Fibroblast of skin of left quadriceps (primary cell): ENCODE measurements around the gene CCDC71.
A peak's percentile ranks its signal among the peaks of the same experiment; 100 is the strongest.

ENCODE experiments used
- DNase-seq, 2 experiments: peaks; one replicate each; pipeline ENCODE4 v3.0.0-alpha.2; 2013; ENCODE audit warnings: low read depth in 2 of 2

CCDC71 gene

DNA sequence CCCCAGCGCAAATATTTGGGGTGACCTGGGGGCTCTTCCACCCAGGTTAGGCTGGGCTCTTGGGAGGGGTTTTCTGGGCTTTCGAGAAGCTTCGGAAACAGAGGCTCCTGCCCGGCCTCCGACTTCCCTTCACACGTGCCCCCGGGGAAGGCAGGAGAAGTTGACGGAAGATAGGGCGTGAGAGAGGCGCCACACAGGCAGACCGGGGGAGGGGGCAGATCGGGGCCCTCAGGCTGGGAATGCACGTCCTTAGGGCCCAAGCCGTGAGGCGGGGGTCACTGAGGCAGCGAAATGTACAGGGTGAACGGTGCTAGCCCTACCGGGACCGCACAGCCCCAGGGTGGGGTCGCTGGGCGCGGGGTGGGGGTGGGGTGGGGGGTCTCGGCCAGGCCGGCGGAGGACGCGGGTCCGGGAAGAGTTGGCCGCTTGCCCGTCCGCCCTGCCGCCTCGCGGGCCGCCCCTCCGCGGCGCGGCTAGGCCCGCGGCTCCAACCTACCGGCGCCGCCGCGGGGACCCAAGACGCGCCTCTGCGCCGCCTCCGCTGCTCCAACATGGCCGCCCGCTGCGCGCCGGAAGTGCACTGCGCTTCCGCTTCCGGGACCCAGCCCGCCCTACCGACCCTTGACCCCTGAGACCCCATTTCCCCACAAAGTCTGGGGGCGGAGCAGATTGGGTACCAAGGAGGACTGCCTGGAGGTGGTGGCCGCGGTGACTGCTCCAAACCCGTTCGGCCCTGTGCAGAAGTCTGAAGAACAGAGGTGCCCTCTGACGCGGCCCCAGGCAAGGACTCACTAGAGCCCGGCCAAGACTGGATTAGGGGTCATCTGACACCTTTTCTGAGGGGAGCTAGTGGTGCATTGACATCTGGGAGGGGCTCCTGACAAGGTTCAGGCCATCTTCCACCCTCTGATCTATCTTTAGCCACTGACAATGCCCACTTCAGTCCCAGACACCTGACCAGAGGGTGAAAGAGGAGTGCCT lies at the start of gene CCDC71:
Gene CCDC71, minus strand, starts transcription at position 561 of the 981 bp plus-strand sequence. CDS start 2,123 bp downstream, outside the sequence.
- DNase-seq = peak; percentile 40 to 42

DNA sequence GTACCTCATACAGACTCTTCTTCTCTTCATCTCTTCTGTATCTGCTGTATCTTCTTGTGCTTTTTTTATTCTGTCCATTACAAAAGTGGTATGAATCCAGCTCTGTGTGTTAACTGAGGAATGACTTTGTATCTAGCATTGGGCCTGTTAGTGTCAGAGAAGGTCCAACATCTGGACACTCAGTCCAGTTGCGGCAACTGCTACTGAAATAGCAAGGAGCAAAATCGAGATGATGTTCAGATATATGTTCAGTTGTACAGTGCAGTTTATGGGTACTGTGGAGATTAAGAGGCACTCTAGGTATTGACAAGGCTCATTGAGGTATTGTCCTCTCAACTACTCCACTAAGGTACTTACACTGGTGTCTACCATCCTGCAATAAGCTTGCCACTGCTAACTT lies 47.9 kb upstream of the CCDC71 start:
- no peak for DNase-seq

DNA sequence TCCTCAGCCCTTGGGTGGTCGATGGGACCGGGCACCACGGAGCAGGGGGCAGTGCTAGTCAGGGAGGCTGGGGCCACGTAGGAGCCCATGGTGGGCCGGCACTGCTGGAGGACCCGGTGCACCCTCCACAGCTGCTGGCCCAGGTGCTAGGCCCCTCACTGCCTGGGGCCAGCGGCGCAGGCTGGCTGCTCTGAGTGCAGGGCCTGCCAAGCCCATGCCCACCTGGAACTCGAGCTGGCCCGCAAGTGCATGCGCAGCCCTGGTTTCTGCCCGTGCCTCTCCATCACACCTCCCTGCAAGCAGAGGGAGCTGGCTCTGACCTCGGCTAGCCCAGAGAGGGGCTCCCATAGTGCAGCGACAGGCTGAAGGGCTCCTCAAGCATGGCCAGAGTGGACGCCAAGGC lies 47.4 kb upstream of the CCDC71 start:
- no peak for DNase-seq

DNA sequence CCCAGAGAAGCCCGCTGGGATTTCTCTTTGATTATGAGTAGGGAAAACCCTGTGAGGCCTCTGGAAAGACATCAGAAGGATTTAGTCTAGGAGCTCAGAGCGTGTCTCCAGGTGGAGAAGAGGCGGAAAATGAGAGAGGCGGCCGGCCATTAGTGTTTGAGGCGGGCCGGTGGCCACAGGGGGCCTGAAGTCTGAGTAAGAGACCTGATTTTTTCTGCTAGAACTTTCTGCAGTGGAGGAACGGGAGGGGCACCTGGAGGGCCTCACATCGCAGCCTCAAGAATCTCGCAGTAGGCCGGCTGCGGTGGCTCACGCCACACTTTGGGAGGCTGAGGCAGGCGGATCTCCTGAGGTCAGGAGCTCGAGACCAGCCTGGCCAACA lies 33.8 kb upstream of the CCDC71 start:
- DNase-seq = no peak

DNA sequence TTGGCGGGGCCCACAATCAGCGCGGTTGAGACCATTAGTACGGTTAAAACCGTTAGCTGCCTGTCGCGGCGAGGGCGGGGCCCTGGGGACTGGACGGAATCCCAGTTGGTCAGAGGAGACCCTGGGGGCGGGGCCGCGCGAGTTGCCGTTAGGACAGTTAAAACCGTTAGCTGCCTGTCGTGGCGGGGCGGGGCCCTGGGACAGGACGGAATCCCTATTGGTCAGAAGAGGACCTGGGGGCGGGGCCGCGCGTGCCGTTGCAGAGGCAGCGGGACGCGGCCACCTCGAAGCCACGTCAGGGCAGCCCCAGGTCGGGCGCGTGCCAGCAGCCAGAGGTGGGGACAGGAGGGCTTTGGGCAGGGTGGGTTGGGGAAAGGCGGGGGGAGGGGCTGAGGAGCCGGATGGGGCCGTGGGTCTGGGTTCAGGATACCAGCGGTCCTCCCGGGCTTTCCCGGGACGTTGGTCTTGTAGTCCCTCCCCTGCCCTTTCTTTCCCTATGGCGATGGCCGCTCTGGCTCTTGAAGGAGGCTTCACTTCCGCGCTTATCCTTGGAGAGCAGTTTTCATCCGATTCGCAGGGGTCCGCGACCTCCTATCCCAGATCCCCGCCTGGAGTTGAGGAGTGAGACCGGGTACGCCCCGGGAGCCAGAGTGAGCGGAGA lies 33.2 kb upstream of the CCDC71 start:
- DNase-seq = peak; percentile 58 to 66

DNA sequence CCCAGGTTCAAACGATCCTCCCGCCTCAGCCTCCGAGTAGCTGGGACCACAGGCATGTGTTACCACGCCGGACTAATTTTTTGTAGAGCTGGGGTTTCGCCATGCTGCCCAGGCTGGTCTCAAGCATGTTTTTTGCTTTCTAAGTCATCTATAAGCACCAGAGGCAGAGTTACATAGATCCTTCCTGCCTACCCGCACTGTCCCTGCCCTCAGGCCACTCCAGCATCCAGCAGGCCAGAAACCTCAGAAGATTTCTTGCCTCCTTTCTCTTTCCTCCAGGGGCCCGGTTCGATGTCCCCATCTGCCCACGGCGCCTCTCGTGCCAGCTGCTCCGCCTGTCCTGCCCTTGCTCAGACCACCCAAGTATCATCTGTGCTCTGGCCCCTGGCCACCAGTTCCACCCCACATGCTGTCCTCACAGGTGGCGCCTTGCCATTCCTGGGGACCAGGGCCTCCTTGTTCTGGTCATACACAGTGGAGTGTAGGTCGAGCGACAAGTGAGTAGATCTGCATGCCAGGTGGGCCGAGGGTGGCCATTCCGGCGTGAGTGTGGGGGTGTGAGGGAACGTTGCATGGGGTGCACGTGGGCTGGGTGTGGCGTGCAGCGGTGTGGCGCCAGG lies 32.6 kb upstream of the CCDC71 start:
- DNase-seq = no peak

DNA sequence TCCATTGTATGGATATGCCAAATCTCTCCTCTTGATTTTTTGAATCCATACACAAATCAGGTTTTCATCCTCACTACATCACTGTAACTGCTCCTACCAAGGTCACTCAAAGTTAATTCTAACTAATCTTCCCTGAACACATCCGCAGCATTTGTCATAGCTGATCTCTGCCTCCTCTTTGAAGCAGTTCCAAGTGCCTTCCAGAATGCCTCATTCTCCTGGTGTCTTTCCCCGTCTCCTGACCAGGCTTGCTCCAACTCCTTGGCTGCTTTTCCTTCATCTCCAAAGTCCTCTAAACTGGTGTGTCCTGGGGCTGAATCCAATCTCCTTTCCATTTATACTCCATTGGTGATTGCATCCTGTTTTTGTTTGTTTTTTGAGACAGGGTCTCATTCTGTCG lies 32.0 kb upstream of the CCDC71 start:
- DNase-seq = no peak

DNA sequence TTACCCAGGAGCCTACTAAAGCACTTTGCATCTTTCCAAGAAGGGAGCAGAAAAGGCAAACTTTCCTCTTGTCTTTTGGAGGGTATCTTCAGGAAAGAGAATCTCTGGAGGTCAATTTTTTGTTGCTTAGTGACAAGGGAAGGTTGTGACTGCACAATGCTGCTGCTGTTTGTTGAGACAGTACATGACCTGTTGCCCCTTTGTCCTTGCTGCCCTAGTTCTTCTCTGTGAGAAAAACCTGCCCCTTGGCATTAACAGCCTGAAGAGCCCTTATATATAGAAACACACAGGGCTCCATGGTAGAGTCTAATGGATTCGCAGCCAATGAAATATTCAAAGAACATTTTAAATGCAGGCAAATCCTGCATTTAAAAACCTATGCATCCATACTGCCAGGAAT lies 25.6 kb upstream of the CCDC71 start:
- no peak for DNase-seq

DNA sequence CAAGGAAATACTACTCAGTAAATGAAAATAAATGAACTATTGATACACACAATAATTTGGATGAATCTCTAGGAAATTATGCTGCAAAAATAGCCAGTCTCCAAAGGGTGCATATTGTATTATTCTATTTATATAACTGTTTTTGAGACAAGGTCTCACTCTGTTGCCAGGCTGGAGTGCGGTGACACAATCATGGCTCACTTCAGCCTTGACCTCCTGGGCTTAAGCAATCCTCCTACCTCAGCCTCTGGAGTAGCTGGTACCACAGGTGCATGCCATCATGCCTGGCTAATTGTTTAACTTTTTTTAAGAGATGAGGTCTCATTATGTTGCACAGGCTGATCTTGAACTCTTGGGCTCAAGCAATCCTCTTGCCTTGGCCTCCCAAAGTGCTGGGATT lies 17.7 kb upstream of the CCDC71 start:
- DNase-seq = no peak

DNA sequence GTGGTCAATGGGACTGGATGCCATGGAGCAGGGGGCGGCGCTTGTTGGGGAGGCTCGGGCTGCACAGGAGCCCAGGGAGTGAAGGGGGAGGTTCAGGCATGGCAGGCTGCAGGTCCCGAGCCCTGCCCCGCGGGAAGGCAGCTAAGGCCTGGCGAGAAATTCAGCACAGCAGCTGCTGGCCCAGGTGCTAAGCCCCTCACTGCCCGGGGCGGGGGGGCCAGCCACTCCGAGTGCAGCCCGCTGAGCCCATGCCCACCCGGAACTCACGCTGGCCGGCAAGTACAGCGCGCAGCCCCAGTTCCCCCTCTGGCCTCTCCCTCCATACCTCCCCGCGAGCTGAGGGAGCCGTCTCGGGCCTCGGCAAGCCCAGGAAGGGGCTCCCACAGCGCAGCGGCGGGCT lies 16.6 kb upstream of the CCDC71 start:
- DNase-seq = no peak

DNA sequence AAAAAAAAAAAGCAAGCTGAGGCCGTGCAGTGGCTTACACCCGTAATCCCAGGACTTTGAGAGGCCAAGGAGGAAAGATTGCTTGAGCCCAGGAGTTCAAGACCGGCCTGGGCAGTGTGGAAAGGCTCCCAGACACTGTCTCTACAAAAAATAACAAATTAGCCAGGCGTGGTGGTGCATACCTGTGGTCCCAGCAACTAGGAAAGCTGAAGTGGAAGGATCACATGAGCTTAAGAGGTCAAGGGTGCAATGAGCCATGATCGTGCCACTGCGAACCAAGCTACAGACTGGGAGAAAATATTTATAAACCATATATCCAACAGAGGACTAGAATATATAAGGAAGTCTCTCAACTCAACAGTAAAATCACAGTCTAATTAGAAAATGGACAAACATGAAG lies 15.2 kb upstream of the CCDC71 start:
- DNase-seq = no peak

DNA sequence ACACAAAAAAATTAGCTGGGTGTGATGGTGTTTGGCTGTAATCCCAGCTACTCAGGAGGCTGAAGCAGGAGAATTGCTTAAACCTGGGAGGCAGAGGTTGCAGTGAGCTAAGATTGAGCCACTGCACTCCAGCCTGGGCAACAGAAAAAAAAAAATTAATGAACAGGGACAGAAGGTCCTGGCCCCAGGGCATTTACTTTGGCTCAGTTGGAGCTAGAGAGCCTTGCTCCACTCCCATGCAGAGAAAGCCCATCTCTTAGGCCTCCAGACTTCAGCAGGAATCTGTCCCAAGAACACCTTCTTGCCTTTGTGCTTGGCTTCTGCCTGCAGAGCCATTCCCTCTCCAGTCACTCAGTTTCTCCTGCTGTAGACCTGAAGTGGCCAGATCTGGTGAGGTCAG lies 14.0 kb upstream of the CCDC71 start:
- DNase-seq = no peak

DNA sequence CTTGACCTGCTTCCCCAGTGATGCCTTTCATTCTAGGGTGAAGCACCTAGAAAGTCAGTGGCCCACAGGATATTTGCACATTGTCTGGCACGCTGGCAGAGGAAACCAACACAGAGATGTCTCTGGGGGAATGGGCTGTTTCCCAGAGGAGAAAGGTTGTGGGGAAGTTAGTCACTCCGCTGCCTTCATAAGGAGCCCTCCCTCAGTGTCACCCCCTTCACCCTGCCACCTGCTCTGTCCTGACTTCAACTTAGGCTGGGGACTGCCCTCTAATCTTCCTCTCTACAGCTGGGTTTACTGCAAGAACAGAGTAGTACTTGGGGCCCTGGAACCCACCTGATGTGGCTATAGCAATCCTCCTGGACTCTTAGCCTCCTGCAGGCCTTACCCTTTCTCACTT lies 10.9 kb upstream of the CCDC71 start:
- DNase-seq = no peak

DNA sequence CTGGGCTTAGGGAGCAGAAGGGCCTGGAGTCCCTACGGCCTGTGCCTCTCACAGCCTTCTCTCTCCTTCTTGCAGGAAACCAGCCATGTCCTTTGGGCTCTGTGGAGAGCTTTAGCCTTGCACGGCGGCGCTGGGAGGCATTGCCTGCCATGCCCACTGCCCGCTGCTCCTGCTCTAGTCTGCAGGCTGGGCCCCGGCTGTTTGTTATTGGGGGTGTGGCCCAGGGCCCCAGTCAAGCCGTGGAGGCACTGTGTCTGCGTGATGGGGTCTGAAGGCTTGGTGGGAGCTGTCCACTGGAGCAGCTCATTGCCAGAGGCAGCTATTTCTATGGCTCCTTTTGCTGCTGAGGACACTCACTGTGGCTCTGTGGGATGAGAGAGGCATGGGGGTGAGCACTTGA lies 9.4 kb upstream of the CCDC71 start:
- DNase-seq = no peak

DNA sequence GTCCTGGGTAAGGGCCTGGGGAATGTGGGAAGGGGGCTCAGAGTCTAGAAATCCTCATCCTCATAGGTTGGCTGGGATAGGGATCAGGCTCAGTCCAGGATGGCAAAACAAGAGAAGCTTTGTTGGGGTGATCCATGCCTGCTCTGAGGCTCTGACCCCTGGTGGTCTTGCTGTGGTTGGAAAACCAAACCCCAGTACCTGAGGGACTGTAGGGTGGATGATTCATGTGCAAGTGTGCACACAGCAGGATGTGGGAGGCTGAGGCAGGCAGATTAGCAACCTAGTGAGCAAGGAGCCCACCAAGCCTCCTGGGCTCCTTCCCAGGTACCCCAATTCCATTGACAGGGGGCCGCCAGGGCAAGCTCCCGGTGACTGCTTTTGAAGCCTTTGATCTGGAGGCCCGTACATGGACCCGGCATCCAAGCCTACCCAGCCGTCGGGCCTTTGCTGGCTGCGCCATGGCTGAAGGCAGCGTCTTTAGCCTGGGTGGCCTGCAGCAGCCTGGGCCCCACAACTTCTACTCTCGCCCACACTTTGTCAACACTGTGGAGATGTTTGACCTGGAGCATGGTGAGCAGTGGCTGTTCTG lies 8.4 kb upstream of the CCDC71 start:
- DNase-seq = no peak

DNA sequence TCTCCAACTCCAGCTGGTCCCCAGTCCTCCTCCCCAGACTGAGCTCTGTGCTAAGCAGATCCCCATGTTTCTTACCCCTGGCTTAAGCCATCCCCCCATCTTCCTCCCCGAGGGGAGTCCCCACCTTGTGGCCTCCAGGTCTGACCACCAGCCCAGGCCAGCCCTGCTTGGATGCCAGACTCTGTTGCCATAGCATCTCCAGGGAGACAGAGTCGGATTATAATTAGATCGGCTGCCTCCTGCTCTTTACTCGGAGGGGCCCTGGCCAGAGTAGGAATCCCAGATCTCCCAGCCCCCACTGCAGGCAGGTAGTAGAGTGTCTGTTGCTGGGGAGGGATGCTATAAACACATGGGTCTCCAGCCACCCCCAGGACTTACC lies 7.7 kb upstream of the CCDC71 start:
- DNase-seq = no peak

DNA sequence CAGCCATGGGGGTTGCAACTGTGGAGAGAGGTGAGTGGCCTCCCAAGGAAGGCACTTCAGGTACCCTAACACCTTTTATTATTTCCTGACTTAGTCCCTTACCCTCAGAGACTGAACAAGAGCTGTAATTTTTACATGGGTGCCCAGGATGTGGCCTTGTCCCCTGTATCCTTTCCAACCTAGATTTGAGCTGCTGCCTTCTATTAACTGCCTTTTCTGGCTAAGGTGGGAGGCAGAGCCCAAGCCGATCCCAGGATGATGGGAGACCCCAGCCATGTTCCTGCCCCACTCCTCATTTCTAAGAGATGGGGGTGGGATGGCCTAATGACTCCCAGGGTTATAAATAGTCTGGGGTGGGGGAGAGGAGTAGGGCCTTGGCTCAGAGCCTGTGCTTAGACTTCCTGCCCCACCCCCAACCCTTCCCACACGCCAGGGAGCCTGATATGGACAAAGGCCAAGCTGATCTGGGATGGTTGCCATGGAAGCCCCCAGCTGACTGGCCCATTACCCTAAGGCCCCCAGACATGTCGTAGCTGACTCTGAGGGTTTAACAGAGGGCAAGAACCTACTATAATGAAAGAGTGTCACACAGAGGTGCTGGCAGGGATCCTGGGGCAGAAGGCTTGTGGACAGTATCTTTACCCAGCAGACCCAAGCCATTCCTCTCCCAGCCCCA lies 7.1 kb upstream of the CCDC71 start:
- DNase-seq = peak; percentile 3 to 9

DNA sequence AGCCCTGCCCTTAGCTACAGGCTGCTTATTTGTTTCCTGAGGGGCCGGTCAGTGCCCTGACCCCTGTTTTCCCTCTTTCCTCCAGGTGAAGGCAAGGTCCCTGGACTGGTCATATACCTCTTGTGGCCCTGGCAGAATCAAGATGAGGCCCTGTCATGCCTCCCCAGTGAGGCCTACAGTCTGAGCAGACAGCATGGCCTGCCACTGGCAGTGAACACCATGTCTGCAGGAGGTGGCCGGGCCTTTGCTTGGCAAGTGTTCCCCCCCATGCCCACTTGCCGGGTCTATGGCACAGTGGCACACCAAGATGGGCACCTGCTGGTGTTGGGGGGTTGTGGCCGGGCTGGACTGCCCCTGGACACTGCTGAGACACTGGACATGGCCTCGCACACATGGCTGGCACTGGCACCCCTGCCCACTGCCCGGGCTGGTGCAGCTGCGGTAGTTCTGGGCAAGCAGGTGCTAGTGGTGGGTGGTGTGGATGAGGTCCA lies 6.5 kb upstream of the CCDC71 start:
- DNase-seq = no peak

DNA sequence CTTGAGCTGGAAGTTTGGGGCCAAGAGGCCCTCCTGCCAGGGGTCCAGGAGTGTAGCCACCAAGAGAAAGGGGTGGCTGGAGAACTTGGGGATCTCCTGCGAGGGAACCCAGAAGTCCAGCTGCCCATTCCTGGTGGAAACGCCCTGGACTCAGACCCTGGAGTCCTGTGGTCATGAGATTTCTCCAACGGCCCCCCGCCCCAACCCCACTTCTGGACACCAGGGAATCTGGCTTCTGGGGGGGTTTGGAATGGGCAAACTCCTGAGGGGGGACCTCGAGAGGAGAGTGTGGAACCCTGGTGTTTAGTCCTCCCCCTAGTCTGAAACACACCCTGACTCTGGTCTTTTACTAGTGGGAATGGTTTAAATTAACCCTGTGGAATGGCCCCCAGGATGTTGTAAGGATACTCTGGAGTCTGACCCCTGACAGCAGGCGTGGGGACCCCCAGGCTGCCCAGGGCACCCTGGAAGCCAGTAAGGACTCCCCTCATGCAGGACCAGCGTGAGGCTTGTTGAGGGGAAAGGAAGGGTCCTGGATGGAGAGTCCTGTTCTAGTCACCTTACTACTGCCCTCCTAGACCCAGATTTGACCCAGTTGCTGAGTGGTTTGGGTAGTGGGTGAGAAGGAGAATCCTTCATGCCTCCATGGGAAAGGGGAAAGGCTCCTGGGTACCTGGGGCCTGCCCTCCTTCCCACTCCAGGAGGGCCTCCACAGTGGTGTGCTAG lies 5.8 kb upstream of the CCDC71 start:
- no peak for DNase-seq

DNA sequence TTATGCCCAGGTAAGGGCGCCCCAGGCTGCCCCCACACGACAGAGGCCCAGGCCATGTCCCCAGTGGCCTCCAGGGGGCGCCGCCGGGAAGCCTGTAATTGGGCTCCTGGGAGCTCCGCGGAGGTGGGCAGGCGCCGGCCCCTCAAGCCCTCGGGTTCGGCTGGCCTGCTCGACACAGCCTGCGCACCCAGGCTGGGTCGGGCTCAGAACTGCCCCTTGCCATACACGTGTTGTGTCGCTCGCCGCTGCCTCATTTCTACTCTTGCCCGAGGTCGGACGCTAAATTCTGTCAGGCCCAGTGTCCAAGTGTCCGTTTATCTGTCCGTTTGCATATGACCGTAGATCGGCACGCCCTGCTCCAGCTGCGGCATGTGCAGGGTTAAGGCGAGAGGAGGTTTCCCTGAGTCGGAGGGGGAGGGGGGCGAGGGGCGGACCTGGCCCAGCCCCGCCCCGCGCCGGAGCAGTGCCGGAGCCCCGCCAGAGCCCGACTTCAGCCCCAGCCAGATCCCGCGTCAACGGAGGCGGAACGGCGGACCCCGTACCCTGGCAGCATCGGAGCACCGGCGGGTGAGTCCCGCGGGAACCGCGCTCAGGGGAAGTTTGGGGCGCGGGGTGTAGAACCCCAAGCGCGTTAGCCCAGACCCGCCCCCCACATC lies 5.1 kb upstream of the CCDC71 start, which contains the start of gene KLHDC8B:
Gene KLHDC8B, plus strand, starts transcription at position 480 of the 656 bp plus-strand sequence. CDS start 1,172 bp downstream, outside the sequence.
- DNase-seq = peak; percentile 57 to 62
